Thymus (tissue), 11 donors: Measurements from ENCODE around the gene SMPDL3B. TPM values are rescaled to one million over a fixed set of nuclear protein-coding genes. Genes with fewer than 3 reads are reported as not detected.

ENCODE experiments used
- DNase-seq, 9 donors: peaks; one replicate each; pipeline ENCODE4 v3.0.0-alpha.2; 2013; ENCODE audit warnings: low spot score in 9 of 9, low read depth in 6 of 9, missing footprints in 1 of 9
- H3K27ac ChIP-seq, 2 donors: one replicate each; pipeline ENCODE4 v1.5.1; 2013; ENCODE audit warnings: control low read depth in 1 of 2, low read depth in 1 of 2, low read length in 1 of 2, mild to moderate bottlenecking in 1 of 2, moderate library complexity in 1 of 2
- H3K27me3 ChIP-seq, 2 donors: one replicate each; pipeline ENCODE4 v1.5.1; 2013; ENCODE audit warnings: low read length in 1 of 2; ENCODE audit not compliant: control insufficient read depth in 2 of 2, insufficient read depth in 1 of 2
- H3K36me3 ChIP-seq, 2 donors: one replicate each; pipeline ENCODE4 v1.5.1; 2013; ENCODE audit warnings: low read length in 1 of 2, mild to moderate bottlenecking in 1 of 2, moderate library complexity in 1 of 2; ENCODE audit not compliant: control insufficient read depth in 2 of 2, insufficient read depth in 2 of 2
- H3K4me1 ChIP-seq, 2 donors: one replicate each; pipeline ENCODE4 v1.5.1; 2013; ENCODE audit warnings: low read length in 2 of 2; ENCODE audit not compliant: control insufficient read depth in 2 of 2, insufficient read depth in 2 of 2
- H3K4me3 ChIP-seq, 2 donors: one replicate each; pipeline ENCODE4 v1.5.1; 2013; ENCODE audit warnings: low read length in 2 of 2, control low read depth in 1 of 2, mild to moderate bottlenecking in 1 of 2
- H3K9me3 ChIP-seq, 2 donors: one replicate each; pipeline ENCODE4 v1.5.1; 2013; ENCODE audit warnings: low read length in 1 of 2, mild to moderate bottlenecking in 1 of 2; ENCODE audit not compliant: control insufficient read depth in 2 of 2, insufficient read depth in 1 of 2
- WGBS: extraction: QIAGEN DNeasy Blood & Tissue Kit; methylation state at CpG from one replicate; pipeline ENCODE4 v1.1.7; 2013; 5-methylcytosine and 5-hydroxymethylcytosine counted together
- polyA plus RNA-seq: library from polyadenylated mRNA; stranded (reverse); fragments of 200-250 nt; gene quantifications from one replicate; pipeline ENCODE4 v1.2.3, GENCODE V29; 2013
- total RNA-seq: library from RNA; stranded (reverse); fragments of 120-200 nt; gene quantifications from one replicate; pipeline ENCODE4 v1.2.4, GENCODE V29; 2013
- donor health status: healthy.

SMPDL3B gene
- total and polyA plus RNA-seq, 2 donors: 0.76 to 1.9 TPM

DNA sequence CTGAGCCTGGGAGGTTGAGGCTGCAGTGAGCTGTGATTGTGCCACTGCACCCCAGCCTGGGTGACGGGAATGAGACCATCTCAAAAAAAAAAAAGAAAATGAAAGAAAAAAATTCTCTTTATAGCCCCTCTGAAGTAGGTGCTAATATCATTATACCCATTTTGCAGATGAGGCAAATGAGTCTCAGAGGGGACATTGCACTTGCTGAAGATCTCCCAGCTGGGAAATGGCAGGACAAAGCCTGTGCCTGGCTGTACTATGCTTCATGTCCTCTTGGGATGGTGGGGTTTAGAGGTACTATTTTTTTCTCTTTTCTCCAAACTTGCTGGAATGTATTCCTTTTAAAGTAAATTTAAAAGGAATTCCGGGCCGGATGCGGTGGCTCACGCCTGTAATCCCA lies 1.6 kb downstream of the SMPDL3B start:
- H3K4me1 ChIP-seq: peaks cover 4 to 13% of the 10 kb centered on the region in 2 donors
- 99% methylated on average over 5 of the region's 5 CpGs for WGBS
- peaks cover 0 to 13% of the 10 kb centered on the region in 2 donors for H3K27me3 ChIP-seq
- H3K27ac ChIP-seq: no peak overlapping the region
- no peak overlapping the region for H3K4me3 ChIP-seq
- DNase-seq: no peak
- no peaks in the 10 kb centered on the region for H3K36me3 ChIP-seq
- no peaks in the 10 kb centered on the region for H3K9me3 ChIP-seq

DNA sequence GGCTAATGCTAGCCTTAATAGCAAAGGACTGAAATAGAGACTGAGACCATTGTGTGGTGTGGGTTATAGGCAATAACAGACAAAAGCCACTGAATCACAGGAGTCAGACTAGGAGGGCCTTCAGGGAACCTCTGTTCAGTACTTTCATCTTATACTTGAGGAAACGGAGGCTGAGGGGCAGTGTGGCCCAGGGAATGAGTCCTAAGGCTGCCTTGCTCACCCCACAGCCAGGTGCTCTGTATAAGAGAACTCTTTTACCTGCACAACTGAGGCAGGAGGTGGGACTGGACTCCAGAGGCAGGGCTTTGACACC lies 2.7 kb downstream of the SMPDL3B start:
- H3K36me3 ChIP-seq: no peaks in the 10 kb centered on the region
- WGBS: 89% methylated on average over 1 of the region's 1 CpG
- no peak overlapping the region for H3K27ac ChIP-seq
- peaks cover 0 to 13% of the 10 kb centered on the region in 2 donors for H3K27me3 ChIP-seq
- H3K9me3 ChIP-seq: no peaks in the 10 kb centered on the region
- H3K4me3 ChIP-seq: no peak overlapping the region
- DNase-seq: no peak
- H3K4me1 ChIP-seq: peaks cover 4 to 13% of the 10 kb centered on the region in 2 donors

DNA sequence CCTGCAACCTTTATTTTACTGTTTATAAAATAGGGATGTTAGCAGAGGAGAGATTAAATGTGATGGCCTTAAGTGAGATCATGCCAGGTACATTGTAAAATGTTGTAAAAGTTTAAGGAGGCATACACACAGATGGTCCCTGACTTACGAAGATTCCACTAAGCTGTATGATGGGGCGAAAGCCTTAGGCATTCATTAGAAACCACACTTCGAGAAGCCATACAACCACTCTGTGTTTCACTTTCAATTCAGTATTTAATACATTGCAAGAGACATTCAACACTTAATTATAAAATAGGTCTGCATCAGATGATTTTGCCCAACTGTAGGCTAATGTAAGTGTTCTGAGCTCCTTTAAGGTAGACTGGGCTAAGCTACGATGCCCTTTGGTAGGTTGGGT lies 3.7 kb downstream of the SMPDL3B start:
- peaks cover 4 to 13% of the 10 kb centered on the region in 2 donors for H3K4me1 ChIP-seq
- WGBS: 91% methylated on average over 4 of the region's 4 CpGs

DNA sequence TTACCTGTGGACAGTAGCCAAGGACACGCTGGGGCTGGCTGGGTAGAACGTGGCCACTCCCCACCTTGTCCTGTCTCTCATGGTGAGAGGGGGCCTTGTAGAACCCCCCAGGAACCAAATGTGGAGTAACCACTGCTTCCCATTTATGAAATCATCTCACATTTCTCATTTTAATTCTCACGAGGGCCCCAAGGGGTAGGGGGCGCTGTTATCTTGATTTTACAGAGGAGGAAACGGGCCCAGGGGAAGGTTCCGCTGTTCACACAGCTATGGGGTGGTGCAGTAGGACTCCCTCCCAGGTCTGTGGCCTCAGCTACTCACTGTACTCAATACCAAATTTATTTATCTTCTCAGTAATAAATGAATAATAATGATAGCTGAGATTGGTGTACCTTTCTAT lies 5.5 kb downstream of the SMPDL3B start:
- 28% methylated on average over 6 of the region's 6 CpGs for WGBS
- DNase-seq: peak in 8 of 9 donors; percentile 27 to 76 (median 42)
- no peaks in the 10 kb centered on the region for H3K9me3 ChIP-seq
- peaks cover 0 to 7% of the 10 kb centered on the region in 2 donors for H3K27me3 ChIP-seq
- no peak overlapping the region for H3K27ac ChIP-seq
- no peak overlapping the region for H3K4me3 ChIP-seq
- H3K4me1 ChIP-seq: peaks cover 0 to 5% of the 10 kb centered on the region in 2 donors
- H3K36me3 ChIP-seq: no peaks in the 10 kb centered on the region

More for the DNA sequence above, 3.7 kb downstream of the SMPDL3B start:
- H3K9me3 ChIP-seq: no peaks in the 10 kb centered on the region
- H3K4me3 ChIP-seq: no peak overlapping the region
- H3K27ac ChIP-seq: no peak overlapping the region
- peaks cover 0 to 13% of the 10 kb centered on the region in 2 donors for H3K27me3 ChIP-seq
- H3K36me3 ChIP-seq: no peaks in the 10 kb centered on the region
- DNase-seq: no peak

DNA sequence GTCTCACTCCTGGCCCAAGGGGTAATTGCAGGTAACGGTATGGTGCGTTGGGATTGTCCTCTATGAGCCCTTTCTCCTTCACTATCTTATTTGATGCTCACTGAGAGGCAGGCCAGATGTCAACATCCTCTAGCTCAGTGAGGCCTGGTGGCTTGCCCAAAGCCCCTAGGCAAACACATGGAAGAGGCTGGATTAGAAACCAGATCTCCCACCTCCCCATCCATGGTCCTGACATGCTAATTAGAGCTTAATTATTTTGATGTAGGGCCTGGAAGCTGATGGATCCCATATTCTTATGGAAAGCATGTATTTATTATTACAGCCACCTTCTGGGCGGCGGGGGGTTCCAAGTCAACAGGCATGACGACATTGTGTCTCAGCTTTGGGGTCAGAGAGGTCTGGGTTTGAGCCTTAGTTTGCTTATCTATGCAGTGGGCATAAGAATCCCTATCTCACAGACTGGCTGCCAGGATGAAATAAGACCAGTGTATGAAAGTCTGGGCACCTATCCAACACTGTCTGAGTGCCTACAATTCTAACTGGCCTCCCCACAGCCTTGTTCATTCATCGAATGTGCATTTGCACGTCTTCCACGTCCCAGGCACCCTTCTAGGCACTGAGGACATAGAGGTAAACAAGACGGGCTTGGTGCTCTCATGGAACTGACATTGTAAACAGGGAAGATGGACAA lies 6.2 kb downstream of the SMPDL3B start:
- no peak overlapping the region for H3K4me3 ChIP-seq
- H3K4me1 ChIP-seq: peaks cover 0 to 4% of the 10 kb centered on the region in 2 donors
- H3K27me3 ChIP-seq: peaks cover 0 to under 1% of the 10 kb centered on the region in 2 donors
- no peaks in the 10 kb centered on the region for H3K9me3 ChIP-seq
- WGBS: 98% methylated on average over 9 of the region's 9 CpGs
- no peak overlapping the region for H3K27ac ChIP-seq
- H3K36me3 ChIP-seq: no peaks in the 10 kb centered on the region
- no peak for DNase-seq

DNA sequence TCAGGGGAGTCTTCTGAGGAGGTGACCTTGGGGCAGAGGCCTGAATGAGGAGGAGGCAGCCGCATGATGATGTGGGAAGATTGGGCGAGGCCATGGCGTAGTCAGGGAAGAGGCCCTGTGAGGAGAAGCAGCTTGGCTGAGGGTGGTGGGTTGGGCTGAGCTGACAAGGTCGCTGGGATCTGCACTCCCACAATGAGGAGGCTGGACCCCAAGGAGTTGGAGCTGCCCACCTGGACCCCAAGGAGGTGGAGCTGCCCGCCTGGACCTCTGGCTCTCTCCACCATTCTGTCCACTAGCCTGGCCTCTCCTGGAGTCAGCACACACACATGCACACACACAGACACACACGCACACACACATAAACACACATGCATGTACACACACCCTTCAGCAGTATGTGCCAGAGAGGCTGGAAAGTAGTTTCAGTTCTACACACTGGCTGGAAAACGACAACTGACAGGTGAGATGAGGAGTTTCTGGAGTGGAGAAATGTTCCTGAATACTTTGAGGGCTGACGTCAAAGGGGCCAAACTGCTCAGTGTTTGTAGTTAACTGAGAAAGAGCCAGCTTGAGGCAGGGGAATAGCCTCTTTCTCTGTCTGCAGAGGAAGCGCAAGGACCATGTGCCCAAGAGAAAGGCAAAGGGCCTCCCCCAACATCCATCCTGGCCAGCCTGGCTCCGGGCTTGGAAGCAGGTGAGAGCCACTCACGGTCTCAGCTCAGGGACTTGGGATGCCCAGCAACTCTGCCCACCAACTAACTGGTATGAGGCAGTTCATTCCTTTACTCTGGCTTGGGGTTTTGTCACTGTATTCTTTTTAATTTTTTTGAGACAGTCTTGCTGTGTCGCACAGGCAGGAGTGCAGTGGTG lies 7.1 kb downstream of the SMPDL3B start:
- WGBS: 95% methylated on average over 12 of the region's 12 CpGs

DNA sequence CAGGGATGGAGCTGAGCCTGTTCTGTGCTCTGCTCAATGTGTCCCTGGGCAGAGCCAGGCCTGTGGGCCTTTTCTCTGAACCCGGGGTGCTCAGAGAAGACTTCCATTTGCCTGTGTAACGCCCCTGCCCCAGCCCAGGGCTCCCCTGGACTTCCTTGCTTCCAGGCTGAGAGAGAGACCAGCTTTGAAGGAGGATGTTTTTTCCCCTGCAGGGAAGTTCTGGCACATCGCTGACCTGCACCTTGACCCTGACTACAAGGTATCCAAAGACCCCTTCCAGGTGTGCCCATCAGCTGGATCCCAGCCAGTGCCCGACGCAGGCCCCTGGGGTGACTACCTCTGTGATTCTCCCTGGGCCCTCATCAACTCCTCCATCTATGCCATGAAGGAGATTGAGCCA lies 10.2 kb downstream of the SMPDL3B start:
- DNase-seq: no peak
- peaks cover 0 to 2% of the 10 kb centered on the region in 2 donors for H3K4me1 ChIP-seq
- no peaks in the 10 kb centered on the region for H3K36me3 ChIP-seq
- no peaks in the 10 kb centered on the region for H3K27me3 ChIP-seq
- H3K4me3 ChIP-seq: no peak overlapping the region
- H3K27ac ChIP-seq: no peak overlapping the region
- WGBS: 100% methylated on average over 5 of the region's 5 CpGs
- no peaks in the 10 kb centered on the region for H3K9me3 ChIP-seq

More for the DNA sequence above, 7.1 kb downstream of the SMPDL3B start:
- Histone ChIP-seq H3K4me1 (peaks cover 0 to 4% of the 10 kb centered on the region in 2 donors), H3K27ac (no peak overlapping the region), H3K36me3 (no peaks in the 10 kb centered on the region), H3K9me3 (no peaks in the 10 kb centered on the region), H3K4me3 (no peak overlapping the region), H3K27me3 (no peaks in the 10 kb centered on the region)
- no peak for DNase-seq

DNA sequence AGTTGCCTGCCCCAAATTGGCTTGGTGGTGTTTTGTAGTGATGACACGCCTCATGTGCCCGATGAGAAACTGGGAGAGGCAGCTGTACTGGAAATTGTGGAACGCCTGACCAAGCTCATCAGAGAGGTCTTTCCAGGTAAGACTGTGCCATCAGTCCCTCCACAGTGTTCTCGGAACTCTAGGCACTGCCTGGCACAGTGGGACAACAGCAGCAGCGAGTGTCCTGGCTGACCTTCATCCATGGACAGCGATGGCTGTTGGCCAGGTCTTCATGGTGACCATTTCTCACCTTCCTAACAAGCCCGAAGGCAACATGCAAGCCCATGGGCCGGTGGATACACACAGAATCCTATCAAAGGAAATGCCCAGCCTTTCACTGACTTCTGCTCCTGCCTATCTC lies 14.2 kb downstream of the SMPDL3B start:
- no peaks in the 10 kb centered on the region for H3K27me3 ChIP-seq
- no peaks in the 10 kb centered on the region for H3K4me1 ChIP-seq
- H3K9me3 ChIP-seq: no peaks in the 10 kb centered on the region
- H3K27ac ChIP-seq: no peak overlapping the region
- WGBS: 98% methylated on average over 8 of the region's 8 CpGs
- no peak for DNase-seq
- no peak overlapping the region for H3K4me3 ChIP-seq
- H3K36me3 ChIP-seq: no peaks in the 10 kb centered on the region

DNA sequence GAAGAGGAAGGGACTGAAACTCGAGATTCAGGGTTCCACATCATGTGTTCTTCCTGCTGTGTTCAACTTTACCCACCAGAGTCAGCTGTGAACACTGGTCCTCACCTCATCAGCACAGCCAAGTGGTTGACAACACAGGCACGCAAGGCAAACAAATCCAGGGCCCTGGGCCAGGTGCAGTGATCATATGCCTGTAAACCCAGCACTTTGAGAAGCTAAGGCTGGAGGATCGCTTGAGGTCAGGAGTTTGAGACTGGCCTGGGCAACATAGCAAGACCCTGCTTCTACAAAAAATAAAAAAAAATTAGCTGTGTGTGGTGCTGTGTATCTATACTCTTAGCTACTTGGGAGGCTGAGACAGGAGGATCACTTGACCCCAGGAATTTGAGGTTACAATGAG lies 16.6 kb downstream of the SMPDL3B start:
- no peak for DNase-seq
- 88% methylated on average over 3 of the region's 3 CpGs for WGBS
- Histone ChIP-seq H3K4me1 (no peaks in the 10 kb centered on the region), H3K27ac (no peak overlapping the region), H3K36me3 (no peaks in the 10 kb centered on the region), H3K4me3 (no peak overlapping the region), H3K9me3 (no peaks in the 10 kb centered on the region), H3K27me3 (no peaks in the 10 kb centered on the region)
